HEK293 (cell line): ENCODE data around the gene AIG1.

Experiments used
- CTCF ChIA-PET: fragments of 350-600 bp; formaldehyde crosslinking; extraction: SDS; loops from one replicate; lab custom pipeline; 2021; ENCODE audit warnings: antibody characterized with exemption; lab: Yijun Ruan, JAX
- POLR2A ChIA-PET: fragments of 300-600 bp; formaldehyde crosslinking; extraction: SDS; loops from one replicate; lab custom pipeline; 2020; ENCODE audit warnings: antibody characterized with exemption, inconsistent platforms; lab: Yijun Ruan, JAX
- H3K27ac ChIP-seq: fragments of 200-500 bp; sonication (Bioruptor generic); 2 replicates; pipeline ENCODE4 v1.5.1; 2014; ENCODE audit warnings: low read depth, low read length, control low read depth, inconsistent platforms; ENCODE audit errors: extremely low read depth
- H3K36me3 ChIP-seq, 2 experiments: fragments of 200-500 bp in 1 of 2; sonication (Bioruptor generic) in 1 of 2; 1 replicate in 1 of 2; 2 replicates in 1 of 2; pipeline ENCODE4 v1.5.1; 2014 to 2017; ENCODE audit warnings: inconsistent platforms in 2 of 2, low read length in 2 of 2; ENCODE audit not compliant: control insufficient read depth in 2 of 2, insufficient read depth in 1 of 2
- H3K4me1 ChIP-seq: fragments of 200-500 bp; sonication (Bioruptor generic); 2 replicates; pipeline ENCODE4 v1.5.1; 2014; ENCODE audit warnings: mild to moderate bottlenecking, low read length, inconsistent platforms; ENCODE audit not compliant: control insufficient read depth, insufficient read depth
- H3K4me3 ChIP-seq: 2 replicates; pipeline ENCODE4 v1.5.1; 2011; ENCODE audit warnings: low read depth, mild to moderate bottlenecking, control low read depth, low read length, moderate library complexity
- H3K9me3 ChIP-seq: fragments of 200-500 bp; sonication (Bioruptor generic); 2 replicates; pipeline ENCODE4 v1.5.1; 2014; ENCODE audit warnings: low read depth, low read length, inconsistent platforms; ENCODE audit not compliant: control insufficient read depth, insufficient read depth
- GFI1B ChIP-seq: fragments of 450-650 bp; formaldehyde crosslinking; IDR thresholded peaks from 2 replicates; pipeline ENCODE4 v1.5.1; 2016; ENCODE audit warnings: missing biosample characterization, missing genetic modification characterization
- GLIS2 ChIP-seq: fragments of 450-650 bp; formaldehyde crosslinking; IDR thresholded peaks from 2 replicates; pipeline ENCODE4 v1.5.1; 2016; ENCODE audit warnings: missing biosample characterization, missing genetic modification characterization
- SETDB1 ChIP-seq: IDR thresholded peaks from one replicate; pipeline ENCODE4 v1.6.1; 2017; ENCODE audit warnings: mild to moderate bottlenecking, low read length, moderate library complexity, mixed read lengths; ENCODE audit not compliant: insufficient read length
- SP3 ChIP-seq: fragments of 450-650 bp; formaldehyde crosslinking; IDR thresholded peaks from 2 replicates; pipeline ENCODE4 v1.5.1; 2016; ENCODE audit warnings: missing biosample characterization, missing genetic modification characterization
- YY2 ChIP-seq: fragments of 450-650 bp; formaldehyde crosslinking; IDR thresholded peaks from 2 replicates; pipeline ENCODE4 v1.5.1; 2016; ENCODE audit warnings: missing biosample characterization, missing genetic modification characterization
- ZBTB1 ChIP-seq: fragments of 450-650 bp; formaldehyde crosslinking; IDR thresholded peaks from 2 replicates; pipeline ENCODE4 v1.5.1; 2016; ENCODE audit warnings: missing biosample characterization, missing genetic modification characterization
- ZNF157 ChIP-seq: fragments of 450-650 bp; formaldehyde crosslinking; IDR thresholded peaks from 2 replicates; pipeline ENCODE4 v1.5.1; 2016; ENCODE audit warnings: missing biosample characterization, missing genetic modification characterization
- ZNF16 ChIP-seq: fragments of 450-650 bp; formaldehyde crosslinking; IDR thresholded peaks from 2 replicates; pipeline ENCODE4 v1.5.1; 2016; ENCODE audit warnings: low read depth, missing biosample characterization, missing genetic modification characterization
- ZNF169 ChIP-seq: fragments of 450-650 bp; formaldehyde crosslinking; IDR thresholded peaks from 2 replicates; pipeline ENCODE4 v1.5.1; 2016; ENCODE audit warnings: missing biosample characterization, missing genetic modification characterization
- ZNF184 ChIP-seq: fragments of 450-650 bp; IDR thresholded peaks from 2 replicates; pipeline ENCODE4 v1.5.1; 2018; ENCODE audit warnings: missing biosample characterization, mild to moderate bottlenecking, missing genetic modification characterization
- ZNF221 ChIP-seq: fragments of 450-650 bp; formaldehyde crosslinking; IDR thresholded peaks from 2 replicates; pipeline ENCODE4 v1.5.1; 2017; ENCODE audit warnings: missing biosample characterization, missing genetic modification characterization, borderline replicate concordance
- ZNF292 ChIP-seq: fragments of 450-650 bp; formaldehyde crosslinking; IDR thresholded peaks from 2 replicates; pipeline ENCODE4 v1.5.1; 2016; ENCODE audit warnings: low read depth, missing biosample characterization, missing genetic modification characterization, borderline replicate concordance
- ZNF423 ChIP-seq: fragments of 450-650 bp; formaldehyde crosslinking; IDR thresholded peaks from 2 replicates; pipeline ENCODE4 v1.5.1; 2016; ENCODE audit warnings: missing biosample characterization, missing genetic modification characterization
- ZNF521 ChIP-seq: fragments of 450-650 bp; formaldehyde crosslinking; IDR thresholded peaks from 2 replicates; pipeline ENCODE4 v1.5.1; 2017; ENCODE audit warnings: missing biosample characterization, mild to moderate bottlenecking, missing genetic modification characterization
- ZNF580 ChIP-seq: fragments of 450-650 bp; formaldehyde crosslinking; IDR thresholded peaks from 2 replicates; pipeline ENCODE4 v1.5.1; 2016; ENCODE audit warnings: missing biosample characterization, missing genetic modification characterization
- ZNF585B ChIP-seq: fragments of 450-650 bp; formaldehyde crosslinking; IDR thresholded peaks from 2 replicates; pipeline ENCODE4 v1.5.1; 2016; ENCODE audit warnings: missing biosample characterization, missing genetic modification characterization
- ZNF621 ChIP-seq: fragments of 450-650 bp; formaldehyde crosslinking; IDR thresholded peaks from 2 replicates; pipeline ENCODE4 v1.5.1; 2017; ENCODE audit warnings: missing biosample characterization, missing genetic modification characterization
- ZNF639 ChIP-seq: fragments of 450-650 bp; formaldehyde crosslinking; IDR thresholded peaks from 2 replicates; pipeline ENCODE4 v1.5.1; 2016; ENCODE audit warnings: missing biosample characterization, missing genetic modification characterization
- ZNF658 ChIP-seq: fragments of 450-650 bp; formaldehyde crosslinking; IDR thresholded peaks from 2 replicates; pipeline ENCODE4; 2016; ENCODE audit warnings: missing biosample characterization, missing genetic modification characterization
- ZNF76 ChIP-seq: fragments of 450-650 bp; formaldehyde crosslinking; IDR thresholded peaks from 2 replicates; pipeline ENCODE4; 2016; ENCODE audit warnings: low read depth, missing biosample characterization, missing genetic modification characterization, borderline replicate concordance
- ZXDB ChIP-seq: fragments of 450-650 bp; formaldehyde crosslinking; IDR thresholded peaks from 2 replicates; pipeline ENCODE4 v1.5.1; 2016; ENCODE audit warnings: missing biosample characterization, missing genetic modification characterization
- TF ChIP-seq, protein P1 (sequence below): fragments of 450-650 bp; formaldehyde crosslinking; IDR thresholded peaks from 2 replicates; pipeline ENCODE4 v1.5.1; 2016; ENCODE audit warnings: missing biosample characterization, missing genetic modification characterization
- TF ChIP-seq, protein P2 (sequence below): fragments of 450-650 bp; formaldehyde crosslinking; conservative IDR thresholded peaks from 2 replicates; pipeline ENCODE4 v1.5.1; 2016; ENCODE audit warnings: low read depth, missing biosample characterization, missing genetic modification characterization

Gene AIG1

DNA sequence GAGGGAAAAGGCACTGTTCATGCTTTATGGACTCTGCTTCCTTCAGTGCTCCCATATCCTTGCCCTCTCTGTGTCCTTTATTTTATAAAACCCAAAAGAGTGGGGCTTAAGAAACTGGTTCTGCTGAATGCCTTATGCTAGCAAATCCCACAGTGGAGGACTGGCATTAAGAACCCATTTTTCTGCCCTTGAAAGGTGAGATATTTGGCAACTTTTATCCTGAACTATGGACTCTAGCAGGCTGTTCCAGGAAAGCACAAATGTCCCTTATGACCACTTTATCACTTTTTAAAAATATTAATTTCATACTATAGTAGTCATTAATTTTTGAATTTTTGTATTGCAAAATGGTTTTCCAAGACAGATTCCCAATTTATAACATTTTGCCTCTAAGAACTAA is 296.5 kb downstream of the AIG1 start:
- Histone ChIP-seq H3K9me3 (no peaks in the 10 kb centered on the region), H3K4me1 (no peaks in the 10 kb centered on the region), H3K36me3 (no peaks in the 10 kb centered on the region), H3K4me3 (no peak overlapping the region), H3K27ac (no peak overlapping the region)
- ChIA-PET POLR2A (no interaction called here), CTCF (no interaction called here)
- TF ChIP-seq ZNF16 (tag by site-specific recombination) (no peak), ZNF184 (no peak), ZNF585B (tag by site-specific recombination) (no peak), ZXDB (no peak)

GRCh38 chr6:143357561-143358255 is 297.0 kb downstream of the AIG1 start:
- Histone ChIP-seq H3K27ac (no peak overlapping the region), H3K4me3 (no peak overlapping the region), H3K36me3 (no peaks in the 10 kb centered on the region), H3K9me3 (no peaks in the 10 kb centered on the region), H3K4me1 (no peaks in the 10 kb centered on the region)
- POLR2A ChIA-PET = no interaction called here
- no peak for TF ChIP-seq ZNF585B (tag by site-specific recombination)
- no peak for TF ChIP-seq YY2 (tag by site-specific recombination)
- TF ChIP-seq, protein P1, sequence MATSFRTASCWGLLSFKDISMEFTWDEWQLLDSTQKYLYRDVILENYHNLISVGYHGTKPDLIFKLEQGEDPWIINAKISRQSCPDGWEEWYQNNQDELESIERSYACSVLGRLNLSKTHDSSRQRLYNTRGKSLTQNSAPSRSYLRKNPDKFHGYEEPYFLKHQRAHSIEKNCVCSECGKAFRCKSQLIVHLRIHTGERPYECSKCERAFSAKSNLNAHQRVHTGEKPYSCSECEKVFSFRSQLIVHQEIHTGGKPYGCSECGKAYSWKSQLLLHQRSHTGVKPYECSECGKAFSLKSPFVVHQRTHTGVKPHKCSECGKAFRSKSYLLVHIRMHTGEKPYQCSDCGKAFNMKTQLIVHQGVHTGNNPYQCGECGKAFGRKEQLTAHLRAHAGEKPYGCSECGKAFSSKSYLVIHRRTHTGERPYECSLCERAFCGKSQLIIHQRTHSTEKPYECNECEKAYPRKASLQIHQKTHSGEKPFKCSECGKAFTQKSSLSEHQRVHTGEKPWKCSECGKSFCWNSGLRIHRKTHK (tag by site-specific recombination) = no peak
- TF ChIP-seq SP3 (tag by site-specific recombination) = no peak
- no peak for TF ChIP-seq ZNF621 (tag by site-specific recombination)
- no peak for TF ChIP-seq ZNF521 (tag by site-specific recombination)
- TF ChIP-seq ZNF221 (tag by site-specific recombination) = no peak
- TF ChIP-seq SETDB1 = no peak
- TF ChIP-seq ZNF423 (tag by site-specific recombination) = no peak
- TF ChIP-seq, protein P2, sequence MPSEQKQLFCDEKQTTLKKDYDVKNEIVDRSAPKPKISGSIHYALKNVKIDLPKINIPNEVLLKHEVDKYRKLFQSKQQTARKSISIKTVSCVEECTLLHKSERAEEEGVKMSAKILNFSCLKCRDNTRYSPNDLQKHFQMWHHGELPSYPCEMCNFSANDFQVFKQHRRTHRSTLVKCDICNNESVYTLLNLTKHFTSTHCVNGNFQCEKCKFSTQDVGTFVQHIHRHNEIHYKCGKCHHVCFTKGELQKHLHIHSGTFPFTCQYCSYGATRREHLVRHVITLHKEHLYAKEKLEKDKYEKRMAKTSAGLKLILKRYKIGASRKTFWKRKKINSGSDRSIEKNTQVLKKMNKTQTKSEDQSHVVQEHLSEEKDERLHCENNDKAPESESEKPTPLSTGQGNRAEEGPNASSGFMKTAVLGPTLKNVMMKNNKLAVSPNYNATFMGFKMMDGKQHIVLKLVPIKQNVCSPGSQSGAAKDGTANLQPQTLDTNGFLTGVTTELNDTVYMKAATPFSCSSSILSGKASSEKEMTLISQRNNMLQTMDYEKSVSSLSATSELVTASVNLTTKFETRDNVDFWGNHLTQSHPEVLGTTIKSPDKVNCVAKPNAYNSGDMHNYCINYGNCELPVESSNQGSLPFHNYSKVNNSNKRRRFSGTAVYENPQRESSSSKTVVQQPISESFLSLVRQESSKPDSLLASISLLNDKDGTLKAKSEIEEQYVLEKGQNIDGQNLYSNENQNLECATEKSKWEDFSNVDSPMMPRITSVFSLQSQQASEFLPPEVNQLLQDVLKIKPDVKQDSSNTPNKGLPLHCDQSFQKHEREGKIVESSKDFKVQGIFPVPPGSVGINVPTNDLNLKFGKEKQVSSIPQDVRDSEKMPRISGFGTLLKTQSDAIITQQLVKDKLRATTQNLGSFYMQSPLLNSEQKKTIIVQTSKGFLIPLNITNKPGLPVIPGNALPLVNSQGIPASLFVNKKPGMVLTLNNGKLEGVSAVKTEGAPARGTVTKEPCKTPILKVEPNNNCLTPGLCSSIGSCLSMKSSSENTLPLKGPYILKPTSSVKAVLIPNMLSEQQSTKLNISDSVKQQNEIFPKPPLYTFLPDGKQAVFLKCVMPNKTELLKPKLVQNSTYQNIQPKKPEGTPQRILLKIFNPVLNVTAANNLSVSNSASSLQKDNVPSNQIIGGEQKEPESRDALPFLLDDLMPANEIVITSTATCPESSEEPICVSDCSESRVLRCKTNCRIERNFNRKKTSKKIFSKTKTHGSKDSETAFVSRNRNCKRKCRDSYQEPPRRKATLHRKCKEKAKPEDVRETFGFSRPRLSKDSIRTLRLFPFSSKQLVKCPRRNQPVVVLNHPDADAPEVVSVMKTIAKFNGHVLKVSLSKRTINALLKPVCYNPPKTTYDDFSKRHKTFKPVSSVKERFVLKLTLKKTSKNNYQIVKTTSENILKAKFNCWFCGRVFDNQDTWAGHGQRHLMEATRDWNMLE (tag by site-specific recombination) = no peak
- TF ChIP-seq ZNF292 (tag by site-specific recombination) = no peak
- no peak for TF ChIP-seq ZNF76
- TF ChIP-seq GLIS2 (tag by site-specific recombination) = no peak
- no peak for TF ChIP-seq ZNF169 (tag by site-specific recombination)
- no peak for TF ChIP-seq ZNF658 (tag by site-specific recombination)
- no peak for TF ChIP-seq ZNF580 (tag by site-specific recombination)
- no peak for TF ChIP-seq ZBTB1 (tag by site-specific recombination)
- TF ChIP-seq GFI1B (tag by site-specific recombination) = no peak
- TF ChIP-seq ZNF157 = no peak
- TF ChIP-seq ZNF639 (tag by site-specific recombination) = no peak
- CTCF ChIA-PET = interaction anchor here (1.0 kb wide), 1 partner anchor 20 kb away, joined by 4 read pairs; no protein-coding TSS in a partner anchor
